Measurements from ENCODE around the gene GLG1. TPM values are rescaled to one million over a fixed set of nuclear protein-coding genes. Genes with fewer than 3 reads are reported as not detected.

GLG1 gene
- total and polyA plus RNA-seq, 12 donors: 25.7 to 136 (median 103) TPM

GRCh38 chr16:74472010-74472409, 134.9 kb downstream of the GLG1 start:
- intact Hi-C loops (cut with DNase I): loop anchor here in 2 of 10 donors (10.0 kb wide), 1 partner anchor 153 kb away; no protein-coding TSS in a partner anchor
- Histone ChIP-seq H3K27ac (no peak overlapping the region), H3K27me3 (no peaks in the 10 kb centered on the region), H3K4me1 (no peaks in the 10 kb centered on the region), H3K36me3 (peaks cover 8 to 100% (median 66%) of the 10 kb centered on the region in 9 donors), H3K9me3 (no peaks in the 10 kb centered on the region), H3K4me3 (no peak overlapping the region)
- TF ChIP-seq, protein P1, sequence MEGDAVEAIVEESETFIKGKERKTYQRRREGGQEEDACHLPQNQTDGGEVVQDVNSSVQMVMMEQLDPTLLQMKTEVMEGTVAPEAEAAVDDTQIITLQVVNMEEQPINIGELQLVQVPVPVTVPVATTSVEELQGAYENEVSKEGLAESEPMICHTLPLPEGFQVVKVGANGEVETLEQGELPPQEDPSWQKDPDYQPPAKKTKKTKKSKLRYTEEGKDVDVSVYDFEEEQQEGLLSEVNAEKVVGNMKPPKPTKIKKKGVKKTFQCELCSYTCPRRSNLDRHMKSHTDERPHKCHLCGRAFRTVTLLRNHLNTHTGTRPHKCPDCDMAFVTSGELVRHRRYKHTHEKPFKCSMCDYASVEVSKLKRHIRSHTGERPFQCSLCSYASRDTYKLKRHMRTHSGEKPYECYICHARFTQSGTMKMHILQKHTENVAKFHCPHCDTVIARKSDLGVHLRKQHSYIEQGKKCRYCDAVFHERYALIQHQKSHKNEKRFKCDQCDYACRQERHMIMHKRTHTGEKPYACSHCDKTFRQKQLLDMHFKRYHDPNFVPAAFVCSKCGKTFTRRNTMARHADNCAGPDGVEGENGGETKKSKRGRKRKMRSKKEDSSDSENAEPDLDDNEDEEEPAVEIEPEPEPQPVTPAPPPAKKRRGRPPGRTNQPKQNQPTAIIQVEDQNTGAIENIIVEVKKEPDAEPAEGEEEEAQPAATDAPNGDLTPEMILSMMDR (IDR thresholded peaks at IDR 0.05): no peak
- WGBS, 2 donors: 80 to 89% methylated on average over 3 of the region's 3 CpGs
- no peak for ATAC-seq
- DNase-seq: no peak

DNA sequence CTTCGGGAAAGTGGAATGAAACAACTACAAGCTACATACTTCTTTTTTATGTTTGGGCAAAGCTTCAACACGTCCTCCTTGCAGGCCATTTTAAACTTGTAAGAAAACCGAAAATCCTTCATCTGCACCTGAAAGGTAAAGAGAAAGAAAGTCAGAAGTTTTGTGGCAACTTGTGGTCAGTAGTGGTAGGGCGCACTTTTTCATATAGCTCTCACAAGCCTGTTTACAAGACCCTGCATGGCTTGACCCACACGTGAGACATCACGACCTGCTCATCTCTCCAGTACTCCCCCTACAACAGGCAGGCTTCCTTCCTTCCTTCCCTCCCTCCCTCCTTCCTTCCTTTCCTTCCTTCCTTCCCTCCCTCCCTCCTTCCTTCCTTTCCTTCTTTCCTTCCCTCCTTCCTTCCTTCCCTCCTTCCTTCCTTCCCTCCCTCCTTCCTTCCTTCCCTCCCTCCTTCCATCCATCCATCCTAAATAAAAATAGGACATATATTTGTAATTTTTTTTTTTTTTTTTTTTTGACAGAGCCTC, 136.9 kb downstream of the GLG1 start:
- H3K9me3 ChIP-seq: no peaks in the 10 kb centered on the region
- no peak overlapping the region for H3K27ac ChIP-seq
- intact Hi-C loops (cut with DNase I): loop anchor here in 2 of 10 donors (10.0 kb wide), 1 partner anchor 155 kb away; no protein-coding TSS in a partner anchor
- no peak for DNase-seq
- TF ChIP-seq, protein P1 (IDR thresholded peaks at IDR 0.05): no peak
- no peak for ATAC-seq
- H3K4me3 ChIP-seq: no peak overlapping the region
- H3K36me3 ChIP-seq: peaks cover 6 to 100% (median 69%) of the 10 kb centered on the region in 9 donors
- WGBS, 2 donors: 72 to 76% methylated on average over 6 of the region's 6 CpGs
- no peaks in the 10 kb centered on the region for H3K27me3 ChIP-seq
- peaks cover 0 to 10% (median 0%) of the 10 kb centered on the region in 9 donors for H3K4me1 ChIP-seq

DNA sequence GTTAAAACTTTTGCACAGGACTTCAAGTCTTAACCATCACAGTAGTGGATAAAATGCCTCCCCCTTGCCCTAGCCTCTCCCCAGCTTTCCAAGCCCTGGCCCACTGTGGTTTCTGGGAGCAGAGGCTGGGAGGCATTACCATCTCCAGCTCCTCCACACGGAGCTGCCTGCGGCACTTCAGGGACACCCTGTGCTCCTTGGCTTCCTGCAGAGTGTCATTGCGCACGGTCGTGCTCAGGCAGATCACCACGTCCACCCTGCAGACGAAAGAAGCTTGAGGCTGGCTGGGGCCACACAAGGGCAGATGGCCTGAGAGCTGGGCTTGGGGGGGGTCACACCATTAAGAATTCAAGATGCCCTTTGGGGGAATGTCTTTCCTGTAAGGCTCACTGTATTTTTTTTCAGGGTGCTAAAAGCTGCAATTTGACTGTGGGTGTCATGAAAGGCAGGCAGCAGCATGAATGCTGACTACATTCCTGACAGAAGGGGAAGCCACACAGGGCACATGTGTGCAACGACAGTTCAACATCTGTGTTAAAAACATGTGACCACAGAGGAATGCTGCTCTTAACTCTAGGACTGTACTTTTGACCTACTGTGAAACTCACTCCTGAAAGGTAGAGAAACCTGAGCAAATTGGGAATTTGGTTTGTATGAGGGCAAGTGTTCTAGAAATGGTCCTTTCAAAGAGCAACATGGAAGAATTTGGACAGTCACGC, 137.9 kb downstream of the GLG1 start:
- H3K9me3 ChIP-seq: no peaks in the 10 kb centered on the region
- peaks cover 0 to 10% (median 0%) of the 10 kb centered on the region in 9 donors for H3K4me1 ChIP-seq
- ATAC-seq (peak in 1 of 8 donors; percentile 32), DNase-seq (no peak)
- TF ChIP-seq, protein P1 (IDR thresholded peaks at IDR 0.05): no peak
- intact Hi-C loops (cut with DNase I): no loop called here
- H3K27me3 ChIP-seq: no peaks in the 10 kb centered on the region
- H3K36me3 ChIP-seq: peaks cover 6 to 100% (median 71%) of the 10 kb centered on the region in 9 donors
- 86 to 89% methylated on average over 9 of the region's 9 CpGs for WGBS, 2 donors
- no peak overlapping the region for H3K27ac ChIP-seq
- H3K4me3 ChIP-seq: no peak overlapping the region

GRCh38 chr16:74466872-74467271, 140.0 kb downstream of the GLG1 start:
- H3K27ac ChIP-seq: peak overlapping the region in 2 of 10 donors; percentile 26 to 38
- peaks cover 6 to 100% (median 69%) of the 10 kb centered on the region in 9 donors for H3K36me3 ChIP-seq
- no peak overlapping the region for H3K4me3 ChIP-seq
- TF ChIP-seq, protein P1 (IDR thresholded peaks at IDR 0.05): no peak
- H3K27me3 ChIP-seq: no peaks in the 10 kb centered on the region
- H3K9me3 ChIP-seq: no peaks in the 10 kb centered on the region
- WGBS, 2 donors: 92 to 96% methylated on average over 5 of the region's 5 CpGs
- H3K4me1 ChIP-seq: peaks cover 0 to 10% (median 0%) of the 10 kb centered on the region in 9 donors
- ATAC-seq (no peak), DNase-seq (no peak)
- intact Hi-C loops (cut with DNase I): no loop called here

Measured in heart right ventricle (tissue), 16 donors.